GM21390 (cell line): ENCODE results near the gene PHF20.
"Not testable (repeated sequence)": the region's sequence is repeated elsewhere in the genome, so short reads cannot be mapped to it uniquely, and the experiment has no call there.

Experiments
- ATAC-seq: cut with Tn5 transposase; IDR thresholded peaks from one replicate; pipeline ENCODE4 v1.9.1; 2021; ENCODE audit not compliant: unreplicated experiment

Gene PHF20

DNA sequence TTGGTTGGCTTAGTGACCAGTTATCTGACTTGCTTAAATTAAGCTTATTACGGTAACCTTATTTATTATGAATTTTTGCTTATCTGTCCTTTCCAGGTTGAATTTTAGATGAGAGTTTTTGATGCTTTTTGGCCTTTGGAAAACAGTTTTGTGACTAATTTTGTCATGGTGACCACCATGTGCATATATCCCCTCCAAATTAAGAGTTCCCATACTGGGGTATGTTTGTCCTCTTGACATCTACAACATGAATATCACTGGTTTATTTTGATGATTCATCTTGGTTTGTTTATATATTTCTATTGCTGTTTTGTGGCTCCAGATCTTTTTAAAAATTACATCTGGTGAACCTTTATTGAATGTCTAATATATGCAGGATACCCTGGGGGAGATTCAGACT lies 61.4 kb downstream of the PHF20 start:
- no peak for ATAC-seq

DNA sequence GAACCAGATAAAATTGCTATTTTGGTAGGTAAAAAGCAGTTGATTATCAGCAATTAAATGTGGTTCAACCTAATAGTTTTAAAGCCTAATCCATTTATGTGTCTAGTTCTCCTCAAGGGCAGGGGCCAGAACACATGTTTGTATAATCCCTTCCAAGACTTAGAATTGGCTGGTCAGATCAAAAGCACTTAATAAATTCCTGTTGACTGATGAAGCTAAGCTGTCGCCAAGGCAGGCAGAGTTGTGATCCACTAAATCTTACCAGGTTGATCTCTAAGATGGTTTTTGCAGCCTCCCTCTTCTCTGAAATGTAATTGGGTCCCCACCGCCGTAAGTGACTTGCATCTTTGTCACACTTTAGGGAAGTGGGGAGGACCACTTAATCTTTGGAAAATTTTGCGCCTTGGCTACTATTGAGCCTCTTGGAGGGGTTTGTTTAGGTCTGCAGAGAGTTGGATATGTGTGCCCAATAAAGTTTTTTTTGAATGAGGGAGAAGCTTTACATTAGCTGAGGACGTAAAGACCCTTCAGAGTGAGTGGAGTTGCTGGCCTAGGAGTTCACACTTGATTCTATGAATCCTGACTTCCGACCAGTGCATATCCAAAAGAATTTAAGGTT lies 65.9 kb downstream of the PHF20 start:
- no peak for ATAC-seq

DNA sequence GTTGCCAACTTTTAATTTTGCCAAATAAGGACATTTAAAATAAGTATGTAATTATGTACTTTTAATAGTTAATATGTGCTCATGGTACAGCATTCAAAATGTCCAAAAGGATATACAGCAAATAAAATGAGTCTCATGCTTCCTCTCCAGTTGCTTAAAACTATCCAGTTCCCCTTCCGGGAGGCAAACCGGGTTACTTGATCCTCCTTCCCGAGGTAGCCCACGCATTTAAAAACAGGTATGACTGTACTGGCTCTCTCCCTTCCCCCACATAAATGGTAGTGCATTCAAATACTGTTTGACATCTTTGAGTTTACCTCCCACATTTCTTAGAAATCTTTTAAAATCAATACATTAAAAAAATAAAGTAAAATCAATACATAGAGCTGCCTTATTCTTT lies 66.4 kb downstream of the PHF20 start:
- no peak for ATAC-seq

DNA sequence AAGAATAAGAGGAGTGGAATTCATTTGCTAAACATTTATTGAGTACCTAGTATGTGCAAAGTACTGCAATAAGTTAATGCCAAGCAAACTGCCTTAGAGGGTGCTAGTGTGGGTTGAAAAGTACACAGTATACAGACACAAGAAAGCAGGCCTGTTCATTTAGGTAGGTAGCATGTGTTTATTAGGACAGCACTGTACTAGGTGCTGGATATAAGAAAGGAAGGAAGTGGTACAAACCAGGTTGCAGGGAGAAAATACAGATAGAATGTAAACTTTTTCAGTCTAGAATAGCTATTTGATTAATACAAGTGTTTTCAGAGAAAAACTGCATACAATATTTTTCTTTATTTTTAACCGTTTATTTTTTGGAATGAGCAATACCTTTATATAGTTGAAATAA lies 68.1 kb downstream of the PHF20 start:
- no peak for ATAC-seq

DNA sequence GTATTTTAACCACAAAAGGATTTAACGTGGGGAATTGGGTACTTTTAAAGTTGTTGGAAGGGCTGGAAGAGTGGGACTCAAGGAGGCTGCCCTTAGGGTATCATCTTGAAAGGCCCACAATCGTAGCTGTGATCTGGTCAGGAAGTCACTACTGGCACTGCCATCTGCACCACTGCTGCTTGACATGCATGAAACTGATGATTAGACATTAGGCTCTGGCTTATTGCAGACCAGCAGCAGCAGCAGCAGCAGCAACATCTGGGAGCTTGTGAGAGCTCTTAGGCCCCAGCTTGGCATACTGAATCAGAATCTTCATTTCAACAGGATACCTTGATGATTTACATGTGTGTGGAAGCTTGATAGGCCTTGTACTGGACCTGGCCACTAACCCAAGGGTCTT lies 68.6 kb downstream of the PHF20 start:
- ATAC-seq = no peak

DNA sequence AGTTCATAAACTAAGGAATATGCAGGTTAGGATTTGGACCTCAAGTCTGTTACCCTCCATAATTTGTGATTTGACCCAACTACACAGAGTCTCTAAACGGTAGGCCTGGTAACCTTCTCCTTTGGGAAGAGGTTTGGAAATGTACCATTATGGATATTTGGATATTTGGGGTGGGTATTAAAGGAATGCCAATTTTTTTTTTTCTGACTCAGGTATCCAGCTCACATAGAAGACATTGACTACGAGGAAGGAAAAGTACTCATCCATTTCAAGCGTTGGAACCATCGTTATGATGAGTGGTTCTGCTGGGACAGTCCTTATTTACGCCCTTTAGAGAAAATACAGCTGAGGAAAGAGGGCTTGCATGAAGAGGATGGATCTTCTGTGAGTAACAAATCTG lies 70.5 kb downstream of the PHF20 start:
- no peak for ATAC-seq

DNA sequence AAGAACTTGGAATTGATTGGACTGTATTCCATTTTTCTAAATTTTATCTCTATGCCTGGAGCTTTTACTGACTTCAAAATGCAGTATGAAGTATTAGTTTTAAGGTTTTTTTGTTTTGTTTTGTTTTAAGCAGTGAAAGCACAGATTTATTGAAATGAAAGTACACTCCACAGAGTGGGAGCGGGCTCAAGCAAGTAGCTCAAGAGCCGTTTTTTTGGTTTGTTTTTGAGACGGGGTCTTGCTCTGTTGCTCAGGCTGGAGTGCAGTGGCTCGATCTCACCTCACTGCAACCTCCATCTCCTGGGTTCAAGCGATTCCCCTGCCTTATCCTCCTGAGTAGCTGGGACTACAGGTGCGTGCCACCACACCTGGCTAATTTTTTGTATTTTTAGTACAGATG lies 72.1 kb downstream of the PHF20 start:
- ATAC-seq = not testable (repeated sequence)

DNA sequence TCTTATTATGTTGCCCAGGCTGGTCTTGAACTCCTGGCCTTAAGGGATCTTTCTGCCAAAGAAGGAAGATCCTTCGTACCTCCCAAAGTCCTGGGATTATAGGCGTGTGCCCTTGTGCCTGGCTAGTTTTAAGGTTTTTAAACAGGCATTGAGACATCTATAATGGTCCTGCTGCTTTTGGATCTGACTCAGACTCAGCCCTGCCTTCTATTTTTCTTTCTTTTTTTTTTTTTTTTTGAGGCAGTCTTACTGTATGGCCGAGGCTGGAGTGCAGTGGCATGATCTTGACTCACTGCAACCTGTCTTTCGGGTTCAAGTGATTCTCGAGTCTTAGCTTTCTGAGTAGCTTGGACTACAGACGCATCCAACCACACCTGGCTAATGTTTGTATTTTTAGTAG lies 73.7 kb downstream of the PHF20 start:
- no peak for ATAC-seq

DNA sequence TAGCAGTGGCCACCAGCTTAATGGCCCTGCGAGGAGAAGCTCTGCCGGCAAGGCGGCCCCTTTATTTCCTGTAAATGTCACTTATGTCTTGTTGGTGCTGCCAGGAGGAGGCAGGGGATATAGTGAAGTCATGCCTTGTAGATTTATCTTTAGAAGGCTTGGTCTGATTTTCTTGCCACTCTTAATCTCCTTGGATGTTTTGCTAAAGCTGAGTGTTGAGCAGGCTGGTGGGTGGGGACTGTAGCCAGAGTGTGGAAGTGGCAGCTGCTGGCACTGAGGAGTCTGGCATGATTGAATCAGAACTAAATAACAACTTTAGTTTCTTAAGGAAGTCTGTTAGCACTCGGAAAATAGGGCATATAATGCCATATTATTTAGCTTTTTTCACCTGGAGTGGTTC lies 77.9 kb downstream of the PHF20 start:
- ATAC-seq = no peak

DNA sequence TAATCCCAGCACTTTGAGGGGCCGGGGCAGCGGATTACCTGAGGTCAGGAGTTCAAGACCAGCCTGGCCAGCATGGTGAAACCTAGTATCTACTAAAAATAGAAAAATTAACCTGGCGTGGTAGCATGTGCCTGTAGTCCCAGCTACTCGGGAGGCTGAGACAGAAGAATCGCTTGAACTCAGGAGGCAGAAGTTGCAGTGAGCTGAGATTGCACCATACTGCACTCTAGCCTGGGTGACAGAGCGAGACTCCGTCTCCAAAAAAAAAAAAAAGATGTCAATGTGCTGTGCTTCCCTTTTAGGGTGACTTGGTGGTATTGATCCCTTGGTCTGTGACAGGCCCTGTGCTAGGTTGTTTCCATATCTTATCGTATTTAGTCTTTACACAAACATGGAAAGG lies 79.8 kb downstream of the PHF20 start:
- not testable (repeated sequence) for ATAC-seq

DNA sequence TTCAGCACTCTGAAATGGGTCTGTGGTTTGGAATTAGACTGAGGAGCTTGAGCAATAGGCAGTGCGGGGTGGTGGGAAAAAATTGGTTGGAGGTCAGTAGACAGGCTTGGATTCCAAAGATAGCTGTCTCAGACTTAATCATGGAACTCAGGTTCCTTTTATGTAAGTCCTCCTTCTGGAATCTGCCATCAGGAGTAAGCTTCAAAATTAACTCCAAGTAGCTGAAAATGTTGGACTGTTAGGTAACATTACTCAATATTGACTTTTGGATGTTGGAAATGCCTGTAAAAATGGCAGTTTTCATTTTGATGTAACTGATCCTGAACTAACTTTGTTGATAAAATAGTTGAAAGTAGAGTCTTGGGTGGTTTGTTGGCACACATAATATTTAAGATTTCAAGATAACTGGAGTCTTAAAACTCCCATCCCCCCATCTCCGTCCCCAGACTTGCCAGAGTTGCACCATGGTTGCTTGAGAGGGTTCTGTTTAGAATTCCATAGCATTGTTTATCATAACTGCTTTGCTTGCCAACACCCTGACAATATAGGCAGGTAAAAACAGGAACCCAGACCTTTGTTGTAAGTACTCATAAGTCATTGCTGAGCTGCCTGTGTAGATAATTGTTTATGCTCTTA lies 83.0 kb downstream of the PHF20 start:
- no peak for ATAC-seq

DNA sequence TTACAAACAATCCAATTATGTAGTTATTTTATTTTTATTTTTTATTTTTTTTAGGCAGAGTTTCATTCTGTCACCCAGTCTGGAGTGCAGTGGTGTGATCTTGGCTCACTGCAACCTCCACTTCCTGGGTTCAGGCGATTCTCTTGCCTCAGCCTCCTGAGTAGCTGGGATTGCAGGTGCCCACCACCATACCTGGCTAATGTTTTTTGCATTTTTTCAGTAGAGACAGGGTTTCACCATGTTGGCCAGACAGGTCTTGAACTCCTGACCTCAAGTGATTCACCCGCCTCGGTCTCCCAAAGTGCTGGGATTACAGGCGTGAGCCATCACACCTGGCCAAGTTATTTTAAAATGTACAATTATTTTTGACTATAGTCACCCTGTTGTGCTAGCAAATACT lies 83.8 kb downstream of the PHF20 start:
- ATAC-seq = not testable (repeated sequence)

DNA sequence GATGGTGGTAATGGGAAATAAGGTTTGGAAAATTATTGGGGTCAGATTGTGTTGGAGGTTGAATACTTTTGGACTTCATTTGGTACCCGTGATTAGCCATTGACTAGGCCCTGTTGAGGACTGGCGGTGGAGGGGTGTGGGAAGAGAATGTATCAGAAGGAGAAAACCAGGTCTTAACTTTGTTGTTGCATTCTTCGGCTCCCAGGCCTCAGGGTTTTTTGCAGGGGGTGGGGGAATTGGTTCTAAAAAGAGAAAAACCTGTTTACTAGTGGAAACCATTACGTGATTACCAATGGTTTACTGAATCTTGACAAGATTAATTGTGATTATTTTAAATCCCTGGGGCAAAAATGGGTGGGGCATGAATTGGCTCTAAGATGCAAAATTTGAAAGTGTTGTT lies 85.1 kb downstream of the PHF20 start:
- no peak for ATAC-seq

DNA sequence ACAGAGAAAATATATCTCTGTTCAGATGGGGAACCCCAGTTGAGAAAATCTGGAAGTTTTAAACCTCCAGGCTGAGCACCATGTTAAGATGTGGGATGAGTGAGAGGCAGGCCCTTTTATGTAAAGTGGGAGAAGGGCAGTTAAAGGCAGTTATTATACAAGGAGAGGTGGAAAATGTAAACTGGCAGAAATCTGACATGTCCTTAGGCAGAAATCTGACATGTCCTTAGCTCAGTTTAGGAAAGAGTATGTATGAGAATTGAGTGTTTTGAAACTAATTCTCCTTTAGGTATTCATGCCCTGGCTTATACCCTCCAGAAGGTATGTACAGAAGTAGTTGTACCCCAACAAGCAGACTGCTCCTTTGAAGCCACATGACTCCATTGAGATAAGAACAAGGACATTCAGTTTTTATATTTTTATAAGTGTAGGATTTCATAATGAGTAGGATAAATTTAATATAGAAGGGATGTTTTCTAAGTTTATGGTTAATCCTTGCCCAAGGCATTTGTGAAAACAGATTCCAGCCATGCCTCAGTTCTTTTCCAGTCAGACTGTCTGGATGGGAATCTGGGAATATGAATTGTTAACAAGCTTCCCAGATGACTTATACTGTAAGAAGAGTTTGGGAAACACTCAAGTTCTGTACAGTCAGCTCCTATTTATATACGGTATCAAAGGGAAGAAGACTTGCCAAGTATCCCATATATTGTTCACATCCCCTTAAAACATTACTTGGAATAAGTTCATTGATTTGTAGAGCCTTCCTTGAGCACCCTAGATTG lies 94.8 kb downstream of the PHF20 start:
- ATAC-seq = no peak

DNA sequence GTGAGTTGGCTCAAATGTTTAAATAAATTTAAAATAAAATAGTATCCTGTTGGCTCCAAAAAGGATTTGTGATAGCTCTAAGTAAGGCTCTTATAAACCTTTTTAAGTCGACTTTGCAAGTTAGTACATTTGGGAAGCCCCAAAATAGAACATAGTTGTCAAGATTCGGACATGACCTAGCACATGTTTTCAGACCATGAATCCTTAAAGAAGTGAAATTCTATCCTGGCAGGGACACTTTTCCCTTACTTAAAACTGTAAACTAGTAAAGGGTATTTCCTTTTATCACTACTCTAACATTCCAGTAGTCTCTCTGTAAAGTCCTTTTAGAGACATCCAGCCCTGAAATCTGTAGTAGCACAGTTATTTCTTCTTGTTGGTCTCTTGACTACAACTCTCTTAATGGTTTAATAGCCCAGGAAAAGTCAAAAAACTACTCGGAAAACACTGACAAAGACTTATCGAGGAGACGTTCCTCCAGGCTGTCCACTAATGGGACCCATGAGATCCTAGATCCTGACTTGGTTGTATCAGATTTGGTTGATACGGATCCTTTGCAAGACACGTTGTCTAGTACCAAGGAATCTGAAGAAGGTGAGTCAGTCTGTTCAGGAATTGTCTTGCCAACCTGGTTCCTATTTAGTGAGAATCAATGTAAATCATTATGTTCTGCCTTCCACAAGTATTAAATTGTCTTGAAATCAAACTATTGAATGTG lies 98.9 kb downstream of the PHF20 start:
- ATAC-seq = no peak

DNA sequence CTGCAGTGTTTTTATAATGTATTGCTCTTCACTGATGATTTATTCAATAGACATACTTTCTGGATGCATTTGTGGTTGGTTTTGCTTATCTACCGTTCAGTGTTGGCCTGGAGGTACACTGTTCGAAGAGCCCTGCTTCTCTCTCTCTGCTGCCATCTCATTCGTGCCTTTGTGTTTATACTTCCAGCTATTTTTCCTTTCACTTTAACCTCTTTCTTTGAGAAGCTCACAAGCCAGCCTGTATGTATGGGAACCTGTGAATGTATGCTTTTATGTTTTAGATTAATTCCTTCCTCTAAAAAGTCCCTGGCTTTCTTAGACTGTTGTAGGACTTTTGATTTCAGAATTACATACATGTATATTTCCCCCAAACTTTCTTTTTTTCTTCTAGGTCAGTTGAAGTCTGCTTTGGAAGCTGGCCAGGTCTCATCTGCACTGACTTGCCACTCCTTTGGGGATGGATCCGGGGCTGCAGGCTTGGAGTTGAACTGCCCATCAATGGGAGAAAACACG lies 99.5 kb downstream of the PHF20 start:
- ATAC-seq = no peak

DNA sequence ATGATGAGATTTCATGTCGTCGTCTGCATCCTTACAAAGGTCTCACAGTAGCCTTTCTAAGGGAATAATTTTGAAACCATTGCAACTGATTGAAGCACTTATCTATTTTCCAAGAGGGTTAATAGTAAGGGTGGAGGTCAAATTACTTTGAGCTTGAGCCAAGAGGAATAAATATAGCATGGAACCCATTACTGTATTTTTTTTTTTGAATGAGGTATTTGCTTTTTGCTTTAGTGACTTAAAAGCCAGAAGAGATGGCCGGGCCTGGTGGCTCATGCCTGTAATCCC lies 104.2 kb downstream of the PHF20 start:
- ATAC-seq = no peak

DNA sequence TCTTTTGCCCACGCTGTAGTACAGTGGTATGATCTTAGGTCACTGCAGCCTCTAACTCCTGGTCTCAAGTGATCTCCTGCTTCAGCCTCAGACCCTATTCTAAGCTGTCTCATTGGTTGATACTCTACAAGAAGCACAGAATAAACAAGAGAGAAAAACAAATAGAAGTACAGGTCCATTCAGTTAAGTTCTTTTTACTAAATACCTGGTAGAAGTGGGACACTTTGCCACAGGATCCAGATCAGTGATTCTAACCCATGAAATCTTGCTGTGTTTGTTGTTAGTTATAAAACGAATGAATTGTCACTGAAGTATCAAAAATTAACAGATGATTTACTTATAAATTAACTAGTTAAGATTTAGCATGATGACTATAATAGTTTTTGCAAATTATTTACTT lies 105.8 kb downstream of the PHF20 start:
- no peak for ATAC-seq

DNA sequence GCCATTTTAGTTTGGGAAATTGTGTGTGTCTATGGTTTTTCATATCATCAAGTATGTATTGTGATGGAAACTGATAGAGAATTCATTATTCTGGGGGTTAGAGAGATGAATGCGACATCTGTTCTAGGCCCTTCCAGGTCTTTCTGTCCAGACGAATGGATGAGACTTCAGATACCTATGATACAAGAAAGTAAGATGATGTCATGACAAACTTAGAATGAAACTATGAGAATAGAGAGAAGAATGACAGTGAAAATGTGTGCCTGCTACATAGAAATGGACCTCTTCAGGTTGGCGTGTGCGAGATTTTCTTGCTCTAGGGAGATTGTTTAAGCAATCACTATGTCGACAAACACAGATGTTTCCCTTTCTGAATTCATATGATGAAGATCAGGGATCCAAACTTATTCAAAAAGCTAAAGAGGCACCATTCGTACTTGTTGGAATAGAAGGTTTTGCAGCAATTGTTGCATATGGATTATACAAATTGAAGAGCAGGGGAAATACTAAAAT lies 106.4 kb downstream of the PHF20 start:
- no peak for ATAC-seq

DNA sequence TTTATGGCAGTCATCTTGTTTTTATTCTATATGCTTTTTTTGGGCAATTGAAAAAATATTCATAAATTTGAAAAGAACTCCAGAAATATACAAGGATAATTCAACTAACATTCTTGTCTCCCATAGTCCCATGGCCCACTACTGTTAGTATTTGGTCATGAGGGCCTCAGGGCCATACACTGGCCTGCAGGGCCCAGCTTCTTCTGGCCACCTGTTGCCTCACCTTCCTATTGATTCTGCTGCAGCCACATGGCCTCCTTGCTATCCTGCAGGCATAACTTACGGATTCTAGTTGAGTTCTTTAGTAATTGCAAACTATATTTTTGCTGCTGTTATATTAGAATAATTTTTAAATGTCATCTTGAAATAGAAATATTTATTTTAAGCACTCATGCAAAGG lies 109.9 kb downstream of the PHF20 start:
- ATAC-seq = no peak

DNA sequence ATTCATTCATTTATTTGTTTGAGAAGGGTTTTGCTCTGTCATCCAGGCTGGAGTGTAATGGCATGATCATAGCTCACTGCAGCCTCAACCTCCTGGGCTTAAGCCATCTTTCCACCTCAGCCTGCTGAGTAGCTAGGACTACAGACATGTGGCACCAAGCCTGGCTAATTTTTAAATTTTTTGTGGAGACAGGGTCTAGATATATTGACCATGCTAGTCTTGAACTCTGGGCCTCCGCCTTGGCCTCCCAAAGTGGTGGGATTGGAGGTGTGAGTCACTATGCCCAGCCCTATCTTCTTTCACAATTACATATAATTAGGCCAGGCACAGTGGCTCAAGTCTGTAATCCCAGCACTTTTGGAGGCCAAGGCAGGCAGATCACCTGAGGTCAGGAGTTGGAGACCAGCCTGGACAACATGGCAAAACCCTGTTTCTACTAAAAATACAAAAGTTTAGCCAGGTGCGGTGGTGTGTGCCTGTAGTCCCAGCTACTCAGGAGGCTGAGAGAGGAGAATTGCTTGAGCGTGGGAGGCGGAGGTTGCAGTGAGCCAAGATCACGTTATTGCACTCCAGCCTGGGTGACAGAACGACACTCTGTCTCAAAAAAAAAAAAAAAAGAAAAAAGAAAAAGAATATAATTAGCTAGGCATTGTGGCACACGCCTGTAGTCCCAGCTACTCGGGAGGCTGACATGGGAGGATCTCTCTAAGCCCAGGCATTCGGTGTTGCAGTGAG lies 110.8 kb downstream of the PHF20 start:
- not testable (repeated sequence) for ATAC-seq
